Muscle of back (tissue), 11 donors: Measurements from ENCODE around the gene RHOD. TPM values are rescaled to one million over a fixed set of nuclear protein-coding genes. Genes with fewer than 3 reads are reported as not detected.

Source experiments
- DNase-seq, 3 donors: peaks; one replicate each; pipeline versions ENCODE4 v3.0.0 to v3.0.0-alpha.2; 2013
- polyA plus RNA-seq, 10 donors: library from polyadenylated mRNA; unstranded; fragments of 120-200 nt; gene quantifications; one replicate each; pipeline ENCODE4 v1.2.1, GENCODE V29; 2013; ENCODE audit not compliant: insufficient read length in 10 of 10

RHOD gene
- polyA plus RNA-seq, 10 donors: 9.4 to 18.4 (median 14.3) TPM

- no peak for DNase-seq
Measured at GRCh38 chr11:67058506-67058905, 1.9 kb downstream of the RHOD start.

GRCh38 chr11:67059671-67060070, 3.0 kb downstream of the RHOD start:
- DNase-seq: no peak

DNA sequence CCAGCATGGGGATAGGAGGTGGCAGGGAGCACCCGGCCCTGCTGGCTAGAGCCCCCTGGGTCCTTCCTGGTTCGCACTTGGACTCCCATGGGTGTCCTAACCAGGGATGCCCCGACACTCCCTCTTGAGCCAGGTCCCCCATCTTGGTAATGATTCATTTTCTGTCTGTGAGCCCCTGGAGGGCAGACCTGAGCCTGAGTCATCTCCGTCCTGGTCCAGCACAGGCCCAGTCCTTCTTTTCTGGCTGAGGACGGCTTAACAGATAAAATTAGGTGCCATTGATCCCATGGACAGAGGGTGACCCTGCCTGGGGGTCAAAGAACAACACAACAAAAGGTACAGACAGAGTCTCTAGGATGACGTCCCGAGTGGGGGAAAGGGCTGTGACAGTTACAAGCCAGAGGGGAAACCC, 3.5 kb downstream of the RHOD start:
- DNase-seq: no peak

DNA sequence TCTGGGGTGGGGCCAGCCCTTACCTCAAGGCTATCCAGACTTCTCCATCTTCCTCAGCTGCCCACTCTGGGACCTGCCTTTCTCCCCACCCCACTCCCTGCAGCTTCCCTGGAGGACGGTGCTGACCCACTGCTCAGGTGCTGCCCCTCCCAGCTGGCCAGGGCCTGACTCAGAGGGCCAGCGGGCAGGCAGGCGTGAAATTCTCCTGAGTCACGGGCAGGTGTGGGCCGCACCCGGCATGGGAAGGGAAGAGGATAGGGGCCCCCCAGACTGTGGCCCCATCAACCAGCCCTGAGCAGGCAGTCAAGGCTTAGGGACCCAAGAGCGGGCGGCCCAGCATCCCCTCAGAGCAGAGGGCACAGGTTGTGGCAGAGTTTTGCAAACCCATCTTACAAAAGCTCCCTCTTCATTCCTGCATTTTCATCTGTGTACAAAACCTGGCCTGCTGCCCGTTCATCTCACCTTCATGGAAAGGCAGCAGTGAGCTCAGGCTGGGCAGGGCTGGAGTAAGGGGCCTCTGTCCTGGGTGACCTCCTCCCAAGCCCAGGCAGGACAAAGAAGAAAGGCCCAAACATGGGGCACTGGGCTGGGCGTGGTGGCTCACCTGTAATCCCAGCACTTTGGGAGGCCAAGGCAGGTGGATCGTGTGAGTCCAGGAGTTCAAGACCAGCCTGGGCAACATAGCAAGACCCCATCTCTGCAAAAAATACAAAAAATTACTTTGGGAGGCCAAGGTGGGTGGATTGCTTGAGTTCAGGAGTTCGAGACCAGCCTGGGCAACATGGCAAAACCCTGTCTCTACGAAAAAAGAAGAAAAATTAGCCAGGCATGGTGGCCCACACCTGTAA, 6.1 kb downstream of the RHOD start:
- DNase-seq: no peak

- no peak for DNase-seq
Measured at GRCh38 chr11:67066333-67066709, 9.7 kb downstream of the RHOD start.

DNA sequence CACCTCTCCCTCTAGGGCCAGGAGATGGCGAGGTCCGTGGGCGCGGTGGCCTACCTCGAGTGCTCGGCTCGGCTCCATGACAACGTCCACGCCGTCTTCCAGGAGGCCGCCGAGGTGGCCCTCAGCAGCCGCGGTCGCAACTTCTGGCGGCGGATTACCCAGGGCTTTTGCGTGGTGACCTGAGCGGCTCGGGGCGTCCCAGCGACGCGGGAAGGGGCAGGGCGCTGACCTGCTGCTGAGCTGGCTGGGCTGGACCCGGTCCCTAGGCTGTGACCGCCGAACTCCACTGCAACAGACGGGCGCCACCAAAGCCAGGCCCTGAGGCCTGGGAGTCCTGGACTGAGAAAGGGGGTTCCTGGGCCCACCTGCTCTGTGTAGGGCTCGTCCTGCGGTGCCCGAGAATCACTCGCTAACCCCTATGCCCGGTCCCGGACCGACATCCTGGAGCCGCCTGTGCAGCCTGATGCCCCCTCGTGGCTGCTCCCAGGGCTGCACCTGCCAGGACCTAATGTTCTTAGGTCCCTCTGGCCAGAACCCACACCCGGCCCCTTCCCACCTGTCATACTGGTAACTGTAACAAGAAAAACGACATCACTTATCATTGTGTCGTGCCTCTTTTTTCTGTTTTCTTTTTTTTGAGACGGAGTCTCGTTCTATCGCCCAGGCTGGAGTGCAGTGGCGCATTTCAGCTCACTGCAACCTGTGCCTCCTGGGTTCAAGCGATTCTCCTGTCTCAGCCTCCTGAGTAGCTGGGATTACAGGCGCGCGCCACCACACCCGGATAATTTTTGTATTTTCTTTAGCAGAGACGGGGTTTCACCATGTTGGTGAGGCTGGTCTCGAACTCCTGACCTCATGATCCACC, 15.0 kb downstream of the RHOD start:
- DNase-seq: peak in 2 of 3 donors; percentile 34 to 75

DNA sequence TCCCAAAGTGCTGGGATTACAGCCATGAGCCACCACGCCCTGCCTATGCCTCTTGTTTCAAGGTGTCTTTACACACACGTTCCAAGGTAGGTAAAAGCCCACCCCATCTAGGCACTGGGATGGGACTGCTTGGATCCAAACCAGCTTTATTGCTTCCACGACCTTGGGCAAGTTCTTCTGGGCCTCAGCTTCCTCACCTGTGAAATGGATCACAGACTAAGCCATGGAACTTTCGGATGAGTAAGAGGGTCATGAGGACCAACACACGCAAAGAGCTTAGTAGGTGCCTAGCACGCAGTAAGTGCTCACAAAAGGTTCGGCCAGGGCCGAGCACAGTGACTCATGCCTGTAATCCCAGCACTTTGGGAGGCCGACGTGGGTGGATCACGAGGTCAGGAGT, 15.6 kb downstream of the RHOD start:
- no peak for DNase-seq

DNA sequence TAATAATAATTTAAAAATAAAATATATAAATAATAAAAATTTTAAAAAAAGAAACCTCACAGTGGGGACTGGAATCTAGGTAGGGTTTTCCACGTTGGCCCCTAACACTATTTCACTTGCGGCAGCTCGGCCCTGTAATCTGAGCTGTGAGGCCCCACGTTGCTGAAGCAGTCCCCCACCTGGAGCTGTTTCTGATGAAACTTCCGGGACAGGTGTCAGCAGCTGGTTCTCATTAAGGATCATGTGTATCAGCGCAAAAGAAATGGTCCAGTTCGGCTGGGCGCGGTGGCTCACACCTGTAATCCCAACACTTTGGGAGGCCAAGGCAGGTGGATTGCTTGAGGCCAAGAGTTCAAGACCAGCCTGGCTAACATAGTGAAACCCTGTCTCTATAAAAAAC, 17.3 kb downstream of the RHOD start:
- no peak for DNase-seq

DNA sequence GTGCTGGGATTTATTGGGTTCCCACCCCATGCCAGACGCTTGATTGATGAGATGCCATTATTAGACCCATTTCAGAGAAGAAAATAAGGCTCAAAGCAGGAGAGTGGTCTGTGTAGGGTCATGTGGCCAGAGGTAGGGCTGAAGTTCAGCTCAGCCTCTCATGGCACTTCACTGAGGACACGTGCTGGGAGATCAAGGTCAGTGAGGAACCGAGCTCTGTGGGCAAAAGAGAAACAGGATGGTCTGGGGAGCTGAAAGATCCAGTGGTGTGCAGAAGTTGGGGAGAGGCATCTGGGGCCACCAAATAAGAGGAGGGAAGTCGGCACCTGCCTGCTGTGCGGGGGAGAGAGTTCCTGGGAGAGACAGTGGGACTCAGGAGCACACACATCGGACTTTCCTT, 19.6 kb downstream of the RHOD start:
- DNase-seq: no peak

GRCh38 chr11:67079065-67079705, 22.5 kb downstream of the RHOD start:
- DNase-seq: no peak

DNA sequence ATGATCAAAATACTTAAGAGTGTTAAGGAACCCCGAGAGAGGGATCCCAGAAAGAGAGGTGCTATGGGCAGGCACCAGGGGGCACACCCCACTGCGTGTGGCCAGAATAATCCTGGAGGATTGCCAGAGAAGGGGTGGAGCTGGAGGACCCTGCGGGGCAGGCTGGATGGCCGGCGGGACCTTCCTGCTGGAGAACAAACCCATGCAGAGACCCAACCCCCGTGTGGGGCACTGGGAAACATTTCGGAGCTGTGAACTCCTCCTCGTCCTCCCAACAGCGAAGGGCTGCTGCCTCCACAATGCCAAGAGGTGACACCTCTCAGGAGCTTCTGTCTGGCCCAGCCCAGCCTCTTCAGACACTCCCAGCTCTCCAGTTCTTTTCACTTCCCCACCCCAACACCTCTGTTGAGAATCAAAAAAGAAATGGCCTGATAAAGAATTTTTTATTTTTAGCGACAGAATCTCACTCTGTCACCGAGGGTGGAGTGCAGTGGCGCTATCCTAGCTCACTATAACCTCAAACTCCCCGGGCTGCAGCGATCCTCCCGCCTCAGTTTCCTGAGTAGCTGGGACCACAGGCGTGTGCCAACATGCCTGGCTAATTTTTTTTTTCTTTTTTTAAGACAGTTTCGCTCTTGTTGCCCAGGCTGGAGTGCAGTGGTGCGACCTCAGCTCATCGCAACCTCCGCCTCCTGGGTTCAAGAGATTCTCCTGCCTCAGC, 25.6 kb downstream of the RHOD start:
- peak in 1 of 3 donors; percentile 30 for DNase-seq

- no peak for DNase-seq
Measured at GRCh38 chr11:67083786-67084366, 27.2 kb downstream of the RHOD start.

DNA sequence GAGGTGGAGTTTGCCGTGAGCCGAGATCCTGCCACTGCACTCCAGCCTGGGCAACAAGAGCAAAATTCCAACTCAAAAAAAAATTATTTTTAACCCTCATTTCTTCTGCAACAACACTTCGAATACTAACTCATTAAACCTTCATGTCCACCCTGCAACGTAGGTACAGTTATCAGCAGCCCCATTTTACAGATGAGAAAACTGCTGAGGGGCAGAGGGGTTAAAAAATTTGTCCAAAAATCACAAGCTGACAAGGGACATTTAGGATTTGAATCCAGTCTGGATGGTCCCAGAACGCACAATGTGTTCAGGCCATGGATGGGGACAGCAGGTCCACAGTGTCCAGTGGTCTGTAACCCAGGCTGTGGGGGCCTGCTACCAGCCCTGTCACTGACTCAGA, 29.0 kb downstream of the RHOD start:
- no peak for DNase-seq

GRCh38 chr11:67090717-67091116, 34.1 kb downstream of the RHOD start:
- no peak for DNase-seq

DNA sequence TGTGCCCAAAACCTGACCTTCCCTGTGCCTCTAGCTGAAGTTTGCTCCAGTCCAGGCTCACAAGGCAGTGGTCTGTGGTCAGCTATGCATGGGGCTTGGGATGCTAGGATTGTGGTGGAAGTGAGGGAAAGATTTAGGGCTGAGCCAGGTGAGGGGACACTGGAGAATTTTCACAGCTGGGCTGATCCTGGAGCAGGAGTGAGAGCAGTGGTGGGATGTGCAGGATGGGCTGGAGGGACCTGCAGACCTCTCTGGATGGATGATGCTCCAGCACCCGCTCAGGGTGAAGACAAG, 38.5 kb downstream of the RHOD start:
- DNase-seq: no peak

- no peak for DNase-seq
Measured at GRCh38 chr11:67098799-67099429, 42.3 kb downstream of the RHOD start.

GRCh38 chr11:67099831-67100324, 43.2 kb downstream of the RHOD start:
- no peak for DNase-seq

- DNase-seq: no peak
Measured at GRCh38 chr11:67102664-67103063, 46.0 kb downstream of the RHOD start.

- no peak for DNase-seq
Measured at GRCh38 chr11:67105964-67106363, 49.3 kb downstream of the RHOD start.

DNA sequence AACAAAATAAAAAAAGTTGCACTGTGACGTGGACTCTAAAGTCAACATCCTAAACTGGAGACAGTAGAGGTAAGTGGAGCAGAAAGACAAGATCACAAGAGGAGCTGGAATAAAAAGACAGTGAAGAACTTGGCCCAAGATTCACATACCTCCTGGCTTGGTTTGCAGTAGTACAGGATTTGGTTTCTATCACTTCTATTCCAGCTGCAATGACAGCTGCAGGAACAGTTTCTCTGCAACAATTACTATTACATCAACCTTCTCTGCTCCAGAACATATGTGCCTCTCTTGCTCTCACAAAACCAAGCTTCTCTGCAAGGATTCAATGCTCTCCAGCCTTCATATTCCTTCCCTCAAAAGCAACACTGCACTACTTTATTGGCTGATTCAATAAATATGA, 54.6 kb downstream of the RHOD start:
- peak; percentile 52 to 83 (median 62) for DNase-seq

DNA sequence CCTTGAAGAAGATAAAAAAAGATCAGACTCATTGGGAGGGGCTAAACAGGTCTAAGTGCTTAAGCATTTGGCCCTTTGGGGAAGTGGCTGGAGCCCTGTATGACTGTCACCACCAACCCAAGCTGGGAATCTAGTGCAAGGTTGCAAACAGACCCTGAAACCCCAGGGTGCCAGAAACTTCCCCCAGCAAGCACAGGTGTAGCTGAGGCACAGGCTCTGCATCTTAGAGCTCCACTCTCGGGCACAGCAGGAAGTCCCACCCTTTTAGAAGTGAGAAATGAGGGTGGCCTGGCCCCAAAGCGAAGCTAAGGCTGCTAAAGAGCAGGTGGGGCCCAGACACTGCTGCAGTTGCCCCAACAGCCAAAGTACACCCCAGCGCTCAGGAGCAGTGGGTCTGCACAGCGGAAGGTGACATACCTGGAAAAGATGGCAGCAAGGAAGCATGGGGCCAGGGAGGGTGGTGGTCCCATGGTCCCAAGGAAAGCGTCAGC, 56.6 kb downstream of the RHOD start:
- no peak for DNase-seq
